ENCODE data around the gene SLC30A1.

Gene SLC30A1

DNA sequence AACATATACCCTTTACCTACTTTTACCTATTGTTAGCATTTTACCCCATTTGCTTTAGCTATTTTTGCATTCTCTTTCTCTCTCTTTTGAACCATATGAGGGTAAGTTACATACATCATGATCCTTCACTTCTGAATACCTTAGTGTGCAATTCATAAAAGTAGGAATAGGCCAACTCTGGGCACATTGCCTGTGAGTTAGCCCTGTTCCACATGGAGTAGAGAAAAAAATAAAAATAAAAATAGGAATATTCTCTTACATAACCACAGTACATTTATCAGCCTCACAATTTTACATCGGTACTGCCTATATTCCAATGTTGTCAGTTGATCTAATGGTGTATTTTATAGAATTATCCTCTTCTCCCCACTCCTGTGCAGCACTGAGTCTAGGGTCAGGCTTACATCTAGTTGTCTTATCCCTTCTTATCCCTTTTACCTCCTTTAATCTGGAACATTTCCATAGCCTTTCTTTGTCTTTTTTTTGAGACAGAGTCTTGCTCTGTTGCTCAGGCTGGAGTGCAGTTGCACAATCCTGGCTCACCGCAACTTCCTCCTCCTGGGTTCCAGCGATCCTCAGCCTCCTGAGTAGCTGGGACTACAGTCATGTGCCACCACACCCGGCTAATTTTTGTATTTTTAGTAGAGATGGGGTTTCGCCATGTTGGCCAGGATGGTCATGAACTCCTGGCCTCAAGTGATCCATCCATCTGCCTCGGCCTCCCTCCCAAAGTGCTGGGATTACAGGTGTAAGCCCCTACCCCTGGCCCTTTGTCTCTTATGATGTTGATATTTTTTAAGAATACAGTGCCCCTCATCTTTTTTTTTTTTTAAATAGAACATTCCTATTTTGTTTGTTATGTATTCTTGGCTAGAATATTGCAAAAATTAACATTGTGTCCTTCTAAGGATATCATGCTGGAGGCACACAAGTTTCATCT, 11.1 kb upstream of the SLC30A1 start:
- ChIA-PET POLR2A (no interaction called here), CTCF (interaction anchor here (1.0 to 2.3 kb wide), 5 partner anchors 11 to 75 kb away, joined by 3 to 11 read pairs (median 5); partner anchors contain the start of gene SLC30A1)
- TF ChIP-seq, protein P1, sequence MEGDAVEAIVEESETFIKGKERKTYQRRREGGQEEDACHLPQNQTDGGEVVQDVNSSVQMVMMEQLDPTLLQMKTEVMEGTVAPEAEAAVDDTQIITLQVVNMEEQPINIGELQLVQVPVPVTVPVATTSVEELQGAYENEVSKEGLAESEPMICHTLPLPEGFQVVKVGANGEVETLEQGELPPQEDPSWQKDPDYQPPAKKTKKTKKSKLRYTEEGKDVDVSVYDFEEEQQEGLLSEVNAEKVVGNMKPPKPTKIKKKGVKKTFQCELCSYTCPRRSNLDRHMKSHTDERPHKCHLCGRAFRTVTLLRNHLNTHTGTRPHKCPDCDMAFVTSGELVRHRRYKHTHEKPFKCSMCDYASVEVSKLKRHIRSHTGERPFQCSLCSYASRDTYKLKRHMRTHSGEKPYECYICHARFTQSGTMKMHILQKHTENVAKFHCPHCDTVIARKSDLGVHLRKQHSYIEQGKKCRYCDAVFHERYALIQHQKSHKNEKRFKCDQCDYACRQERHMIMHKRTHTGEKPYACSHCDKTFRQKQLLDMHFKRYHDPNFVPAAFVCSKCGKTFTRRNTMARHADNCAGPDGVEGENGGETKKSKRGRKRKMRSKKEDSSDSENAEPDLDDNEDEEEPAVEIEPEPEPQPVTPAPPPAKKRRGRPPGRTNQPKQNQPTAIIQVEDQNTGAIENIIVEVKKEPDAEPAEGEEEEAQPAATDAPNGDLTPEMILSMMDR (IDR thresholded peaks at IDR 0.05; ENCODE audit: control extremely low read depth, extremely low read depth, low read depth, missing control alignments): no peak
- DNase-seq (ENCODE audit: extremely low spot score): no peak

DNA sequence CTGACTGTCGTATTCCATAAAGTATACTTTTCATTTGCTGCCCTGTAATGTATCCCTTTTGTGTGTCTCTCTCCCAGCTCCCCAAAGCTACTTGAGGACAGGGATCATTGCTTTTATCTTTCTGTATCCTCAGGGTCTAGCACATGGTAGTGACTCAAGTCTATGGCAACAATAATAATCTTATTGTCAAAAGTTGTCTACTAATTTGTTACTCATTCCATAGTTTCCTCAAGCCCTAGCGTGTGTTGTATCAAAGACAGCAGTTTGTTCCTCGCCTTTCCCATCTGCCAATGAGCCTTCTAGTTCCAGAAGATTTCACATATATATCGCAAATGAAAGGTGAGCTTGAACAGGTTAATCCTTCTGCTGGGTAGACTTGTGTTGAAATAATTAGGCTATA, 9.8 kb upstream of the SLC30A1 start:
- DNase-seq (ENCODE audit: extremely low spot score): no peak
- ChIA-PET CTCF (interaction anchor here (1.2 to 2.3 kb wide), 7 partner anchors 8 to 74 kb away, joined by 3 to 11 read pairs (median 4); partner anchors contain the start of gene SLC30A1), POLR2A (no interaction called here)
- TF ChIP-seq, protein P1 (IDR thresholded peaks at IDR 0.05; ENCODE audit: control extremely low read depth, extremely low read depth, low read depth, missing control alignments): no peak

DNA sequence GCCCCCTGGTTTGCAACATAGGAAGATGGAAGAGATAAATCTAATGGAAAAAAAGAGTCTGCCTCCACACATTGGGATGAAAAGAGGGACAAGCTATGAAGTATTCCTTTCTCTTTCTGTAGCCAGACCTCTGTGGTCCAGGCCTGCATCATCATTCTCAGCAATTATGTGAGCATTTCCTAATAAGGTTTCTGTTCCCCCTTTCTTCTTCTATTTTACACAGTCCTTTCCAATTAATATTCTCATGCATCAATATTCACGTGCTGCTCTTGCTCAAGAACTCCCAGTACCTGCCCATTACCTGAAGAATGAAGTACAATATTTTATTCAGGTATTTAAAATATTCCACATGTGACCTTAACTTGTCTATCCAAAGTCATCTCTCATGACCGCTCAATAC, 8.2 kb upstream of the SLC30A1 start:
- POLR2A ChIA-PET: no interaction called here
- CTCF ChIA-PET: interaction anchor here (1.4 to 1.5 kb wide), 2 partner anchors 38 to 71 kb away, joined by 3 to 4 read pairs; no protein-coding TSS in a partner anchor
- no peak for DNase-seq (ENCODE audit: extremely low spot score)
- TF ChIP-seq, protein P1 (IDR thresholded peaks at IDR 0.05; ENCODE audit: control extremely low read depth, extremely low read depth, low read depth, missing control alignments): no peak

DNA sequence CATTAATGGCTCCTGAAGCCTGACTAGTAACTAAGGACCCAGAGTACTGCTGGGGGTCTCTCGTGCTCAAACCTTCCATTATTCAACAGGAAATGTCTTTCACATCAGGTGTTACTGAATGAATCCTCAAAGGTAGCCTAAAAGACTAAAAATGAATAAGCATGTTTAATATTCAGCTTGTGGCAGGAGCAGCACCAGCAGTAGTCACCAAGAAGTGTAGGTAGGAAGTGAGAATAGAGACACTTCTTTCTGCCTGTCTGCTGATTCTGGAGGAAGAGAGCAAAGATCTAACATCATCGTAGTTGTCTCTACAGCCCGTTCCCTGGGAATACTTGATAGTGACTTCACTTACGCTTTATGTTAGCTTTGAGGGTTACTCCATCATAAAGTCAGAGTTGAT, 7.6 kb upstream of the SLC30A1 start:
- CTCF ChIA-PET: interaction anchor here (1.5 kb wide), 1 partner anchor 70 kb away, joined by 3 read pairs; no protein-coding TSS in a partner anchor
- DNase-seq (ENCODE audit: extremely low spot score): no peak
- POLR2A ChIA-PET: no interaction called here

DNA sequence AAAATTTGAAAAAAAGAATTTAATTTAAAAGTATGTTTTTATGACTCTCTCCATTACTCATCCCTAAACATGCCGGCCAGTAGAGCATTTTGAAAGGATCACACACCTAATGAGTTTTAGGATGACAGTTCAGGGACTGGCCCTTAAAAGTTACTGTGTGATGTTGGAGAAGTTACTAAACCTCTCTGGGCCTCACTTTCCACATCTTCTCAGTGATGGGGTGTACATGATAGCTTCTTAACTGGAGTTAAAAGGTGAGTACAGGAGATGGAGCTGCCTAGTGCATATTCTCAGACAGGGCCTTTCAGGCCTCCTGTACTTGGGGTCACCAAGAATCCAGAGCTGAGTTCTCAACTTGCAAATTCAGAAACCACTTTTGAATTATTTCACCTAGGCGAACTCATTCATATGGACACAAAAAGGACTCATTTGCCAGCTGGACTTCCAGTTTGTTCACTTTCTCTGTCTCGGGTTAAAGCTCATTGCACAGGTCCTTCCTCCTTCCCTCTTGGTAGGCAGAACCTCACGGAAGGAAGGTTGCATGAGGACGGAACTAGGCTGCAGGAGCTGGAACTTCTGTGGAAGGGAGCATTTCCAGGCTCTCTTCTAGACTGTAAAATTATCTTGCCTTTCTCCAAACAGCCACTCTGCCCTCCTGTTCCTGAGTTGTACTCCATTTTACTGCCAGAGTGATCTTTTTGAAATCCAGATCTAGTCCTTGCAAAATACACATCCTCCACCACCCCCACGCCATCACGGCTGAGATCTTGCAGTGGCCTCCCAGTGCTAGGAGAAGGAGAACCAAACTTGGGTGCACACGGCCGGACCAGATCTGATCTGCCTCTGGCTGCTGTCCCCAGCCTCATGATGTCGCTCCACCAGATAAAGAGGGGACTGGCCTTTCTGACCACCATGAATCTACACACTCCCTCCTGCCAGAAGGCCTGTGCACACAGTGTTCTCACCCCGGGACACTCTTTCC, 4.3 kb upstream of the SLC30A1 start:
- ChIA-PET CTCF (interaction anchor here (0.9 to 1.6 kb wide), 2 partner anchors 24 to 72 kb away, joined by 4 read pairs; no protein-coding TSS in a partner anchor), POLR2A (no interaction called here)
- TF ChIP-seq, protein P1 (IDR thresholded peaks at IDR 0.05; ENCODE audit: control extremely low read depth, extremely low read depth, low read depth, missing control alignments): no peak
- no peak for DNase-seq (ENCODE audit: extremely low spot score)

More for the DNA sequence above, 7.6 kb upstream of the SLC30A1 start:
- TF ChIP-seq, protein P1 (IDR thresholded peaks at IDR 0.05; ENCODE audit: control extremely low read depth, extremely low read depth, low read depth, missing control alignments): no peak

DNA sequence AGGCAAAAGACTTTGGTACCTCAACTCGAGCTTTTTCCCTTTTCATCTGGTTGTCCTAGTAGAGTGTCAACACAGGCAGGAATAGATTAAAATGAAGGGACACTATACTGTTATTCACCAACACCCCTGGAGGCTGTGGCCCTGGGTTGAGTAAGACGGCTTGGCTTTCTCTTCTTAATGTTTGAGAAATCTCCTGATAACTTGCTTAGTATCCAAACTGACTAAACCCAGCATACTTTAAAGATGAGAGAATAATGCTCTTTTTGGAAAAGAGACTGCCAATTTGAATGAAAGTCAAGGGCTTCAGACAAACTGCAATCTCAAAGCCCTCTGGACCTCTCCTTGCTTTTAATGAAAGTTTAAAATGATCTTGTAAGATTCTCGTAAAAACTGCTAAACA, 2.6 kb upstream of the SLC30A1 start:
- CTCF ChIA-PET: interaction anchor here (1.3 kb wide), 1 partner anchor 454 kb away, joined by 4 read pairs; the partner anchor contains the start of genes DTL and INTS7
- no peak for DNase-seq (ENCODE audit: extremely low spot score)
- TF ChIP-seq, protein P1 (IDR thresholded peaks at IDR 0.05; ENCODE audit: control extremely low read depth, extremely low read depth, low read depth, missing control alignments): no peak
- POLR2A ChIA-PET: no interaction called here

Data from GM10248 (cell line).